Brain pericyte (primary cell): ENCODE data around the gene ZNF865.

Experiments
- DNase-seq: peaks from one replicate; pipeline ENCODE4 v3.0.0-alpha.2; 2012; ENCODE audit warnings: low read depth, low spot score

ZNF865 gene

GRCh38 chr19:55658846-55659459 is 53.5 kb downstream of the ZNF865 start:
- no peak for DNase-seq

- DNase-seq = no peak
Measured at GRCh38 chr19:55659822-55660221, 54.4 kb downstream of the ZNF865 start.

DNA sequence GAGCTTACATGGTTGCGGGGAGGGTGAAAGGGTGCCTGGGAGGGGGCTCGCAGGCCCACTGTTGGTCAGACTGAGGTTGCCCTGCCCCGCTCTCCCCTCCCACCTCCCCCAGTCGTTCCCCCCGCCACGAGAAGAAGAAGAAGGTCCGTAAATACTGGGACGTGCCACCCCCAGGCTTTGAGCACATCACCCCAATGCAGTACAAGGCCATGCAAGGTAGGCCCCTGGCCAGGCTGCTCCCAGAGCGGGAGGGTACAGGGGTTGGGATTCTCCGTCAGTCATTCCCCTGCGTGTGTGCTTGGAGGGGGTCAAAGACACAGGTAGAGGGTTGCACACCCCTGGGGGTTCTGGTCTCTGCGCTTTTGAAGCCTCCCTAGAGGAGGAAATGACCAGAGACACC is 55.0 kb downstream of the ZNF865 start:
- DNase-seq = no peak

DNA sequence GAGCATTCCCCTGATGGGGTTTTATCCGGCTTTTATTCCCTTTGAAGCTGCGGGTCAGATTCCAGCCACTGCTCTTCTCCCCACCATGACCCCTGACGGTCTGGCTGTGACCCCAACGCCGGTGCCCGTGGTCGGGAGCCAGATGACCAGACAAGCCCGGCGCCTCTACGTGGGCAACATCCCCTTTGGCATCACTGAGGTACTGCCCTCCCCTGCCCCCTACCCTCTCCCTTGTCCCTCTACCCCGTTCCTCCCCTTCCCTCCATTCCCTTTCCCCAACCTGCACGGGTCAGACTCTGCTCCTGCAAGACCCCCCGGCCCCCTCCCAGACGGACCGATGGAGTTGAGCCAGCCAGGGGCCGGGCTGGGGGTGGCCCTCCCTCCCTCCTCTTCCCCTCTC is 55.5 kb downstream of the ZNF865 start:
- DNase-seq = no peak

DNA sequence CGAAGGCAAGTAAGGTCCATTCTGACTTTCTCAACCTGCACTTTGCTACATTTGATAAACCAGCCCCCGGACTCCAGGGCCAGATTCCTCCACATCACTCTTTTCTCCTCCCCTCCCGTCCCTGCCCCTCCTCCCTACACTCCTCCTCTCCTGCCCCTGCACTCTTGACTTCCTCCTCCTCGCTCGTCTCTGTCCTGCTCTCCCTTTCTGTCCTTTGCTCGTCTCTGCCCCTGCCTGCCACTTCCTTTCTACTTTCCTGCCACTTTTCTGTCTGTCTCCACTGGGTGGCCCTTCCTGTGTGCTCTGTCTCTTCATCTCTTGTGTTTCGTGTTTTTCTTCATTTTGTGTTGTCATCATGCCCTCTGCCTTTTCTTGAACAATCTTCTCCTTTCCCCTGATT is 56.4 kb downstream of the ZNF865 start:
- DNase-seq = no peak

DNA sequence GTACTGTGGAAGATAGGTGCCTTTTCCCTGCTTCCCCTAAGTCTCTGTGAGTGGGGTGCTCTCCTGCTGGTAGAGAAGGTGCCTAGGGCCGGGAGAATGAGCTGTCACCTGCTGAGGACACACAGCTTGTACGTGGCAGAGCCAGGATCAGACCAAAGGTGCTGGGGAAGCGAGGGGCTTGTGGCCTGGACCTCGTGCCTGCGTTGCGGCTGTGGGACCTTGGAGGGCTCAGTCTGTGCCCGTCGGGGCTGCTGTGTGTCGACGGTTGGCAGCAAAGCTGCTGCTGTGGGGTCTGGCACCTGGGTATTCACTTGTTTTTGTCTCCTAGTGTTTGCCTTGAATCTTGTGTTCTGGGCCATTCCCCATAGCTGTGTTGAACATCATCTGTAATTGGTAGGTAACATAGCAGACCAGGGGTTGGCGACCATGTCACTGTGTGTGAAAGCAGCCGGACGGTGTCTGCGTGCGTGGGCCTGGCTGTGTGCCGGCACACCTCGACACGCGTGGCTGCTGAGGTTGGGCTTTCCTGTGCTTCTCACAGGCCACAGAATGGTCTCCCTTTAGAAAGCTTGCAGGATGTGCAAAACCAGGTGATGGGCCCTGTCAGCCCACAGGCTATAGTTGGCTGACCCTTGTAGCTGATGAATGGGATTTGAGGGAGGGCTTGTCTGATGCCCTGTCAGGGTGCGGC is 58.5 kb downstream of the ZNF865 start:
- no peak for DNase-seq

GRCh38 chr19:55666343-55667005 is 61.0 kb downstream of the ZNF865 start:
- DNase-seq = no peak
